HepG2 (cell line): ENCODE results near the gene ARTN. TPM values are rescaled to one million over a fixed set of nuclear protein-coding genes. Genes with fewer than 3 reads are reported as not detected.

ENCODE experiments used
- ARNTL ChIP-seq: sonication (generic); formaldehyde crosslinking; IDR thresholded peaks from 2 replicates; pipeline ENCODE4 v1.4.0; 2020; ENCODE audit warnings: mild to moderate bottlenecking, missing genetic modification reagents
- CCDC6 ChIP-seq: sonication (generic); formaldehyde crosslinking; IDR thresholded peaks from 2 replicates; pipeline ENCODE4 v1.8.1; 2022; ENCODE audit warnings: mild to moderate bottlenecking, missing genetic modification reagents, moderate library complexity
- KLF13 ChIP-seq: sonication (generic); formaldehyde crosslinking; IDR thresholded peaks from 2 replicates; pipeline ENCODE4 v1.4.0; 2020; ENCODE audit warnings: mild to moderate bottlenecking, missing genetic modification reagents
- PAX8 ChIP-seq: sonication (generic); formaldehyde crosslinking; IDR thresholded peaks from 2 replicates; pipeline ENCODE4 v1.8.0; 2022; ENCODE audit warnings: mild to moderate bottlenecking, missing genetic modification reagents, borderline replicate concordance
- RBM39 ChIP-seq: fragments of 200-400 bp; formaldehyde crosslinking; IDR thresholded peaks from one replicate; pipeline ENCODE4 v1.6.1; 2018; ENCODE audit warnings: antibody characterized with exemption, mild to moderate bottlenecking, low read depth, low read length; ENCODE audit not compliant: poor library complexity, severe bottlenecking
- SATB2 ChIP-seq: sonication (generic); formaldehyde crosslinking; IDR thresholded peaks from 2 replicates; pipeline ENCODE4 v1.5.0; 2020; ENCODE audit warnings: missing genetic modification reagents
- SIX4 ChIP-seq: sonication (generic); formaldehyde crosslinking; IDR thresholded peaks from 2 replicates; pipeline ENCODE4 v1.4.0; 2020; ENCODE audit warnings: missing genetic modification reagents
- SRY ChIP-seq: sonication (generic); formaldehyde crosslinking; IDR thresholded peaks from 2 replicates; pipeline ENCODE4 v1.8.0; 2022; ENCODE audit warnings: mild to moderate bottlenecking, missing genetic modification reagents
- TRIM24 ChIP-seq: sonication (generic); formaldehyde crosslinking; IDR thresholded peaks from 2 replicates; pipeline ENCODE4 v1.8.0; 2022; ENCODE audit warnings: mild to moderate bottlenecking, missing genetic modification reagents
- ZNF251 ChIP-seq: sonication (generic); formaldehyde crosslinking; IDR thresholded peaks from 2 replicates; pipeline ENCODE4 v1.9.0; 2021; ENCODE audit warnings: mild to moderate bottlenecking, missing genetic modification reagents
- ZNF709 ChIP-seq: sonication (generic); formaldehyde crosslinking; IDR thresholded peaks from 2 replicates; pipeline ENCODE4 v1.5.0; 2020; ENCODE audit warnings: mild to moderate bottlenecking, missing genetic modification reagents
- ZSCAN21 ChIP-seq: sonication (generic); formaldehyde crosslinking; IDR thresholded peaks from 2 replicates; pipeline ENCODE4 v1.8.0; 2022; ENCODE audit warnings: mild to moderate bottlenecking, missing genetic modification reagents, moderate library complexity, borderline replicate concordance
- polyA plus RNA-seq, 8 experiments: library from polyadenylated mRNA; depleted of rRNA in 3 of 8; stranded (reverse) in 7 of 8; unstranded in 1 of 8; fragments of >200 nt; fragmentation: Illumina TruSeq in 4 of 8; extraction: Trizol in 4 of 8; gene quantifications; 2 replicates each; pipeline versions ENCODE4 v1.2.1 to v1.2.3, GENCODE V29; 2011 to 2016; ENCODE audit warnings: low read depth in 4 of 8, missing spikeins in 1 of 8, mixed read lengths in 1 of 8; ENCODE audit not compliant: insufficient read depth in 1 of 8
- total RNA-seq, 5 experiments: library from RNA; depleted of rRNA; stranded (reverse); fragments of >200 nt; fragmentation: Illumina TruSeq; extraction: Trizol; gene quantifications; 2 replicates each; pipeline ENCODE4 v1.2.3, GENCODE V29; 2016; ENCODE audit warnings: low read depth in 1 of 5
- TF ChIP-seq, protein P1 (sequence below): sonication (generic); formaldehyde crosslinking; IDR thresholded peaks from 2 replicates; pipeline ENCODE4 v1.5.1; 2020; ENCODE audit warnings: mild to moderate bottlenecking, missing genetic modification reagents, moderate library complexity
- TF ChIP-seq, protein P2 (sequence below): sonication (generic); formaldehyde crosslinking; IDR thresholded peaks from 2 replicates; pipeline ENCODE4 v1.8.1; 2022; ENCODE audit warnings: low read depth, mild to moderate bottlenecking, missing genetic modification reagents
- TF ChIP-seq, protein P3 (sequence below): sonication (generic); formaldehyde crosslinking; IDR thresholded peaks from 2 replicates; pipeline ENCODE4 v1.4.0; 2020; ENCODE audit warnings: missing genetic modification reagents
- TF ChIP-seq, protein P4 (sequence below): sonication (generic); formaldehyde crosslinking; IDR thresholded peaks from 2 replicates; pipeline ENCODE4 v1.5.0; 2020; ENCODE audit warnings: mild to moderate bottlenecking, missing genetic modification reagents, moderate library complexity
- TF ChIP-seq, protein P5 (sequence below): sonication (generic); formaldehyde crosslinking; IDR thresholded peaks from 2 replicates; pipeline ENCODE4 v1.4.0; 2020; ENCODE audit warnings: missing genetic modification reagents
- TF ChIP-seq, protein P6 (sequence below): sonication (generic); formaldehyde crosslinking; IDR thresholded peaks from 2 replicates; pipeline ENCODE4 v1.4.0; 2020; ENCODE audit warnings: mild to moderate bottlenecking, missing genetic modification reagents

ARTN gene
- total and polyA plus RNA-seq, 2 of the 13 experiments (the other 11 are each of a cell fraction or from before 2014, with no cell fraction given), result 0.11 to 0.62 TPM

DNA sequence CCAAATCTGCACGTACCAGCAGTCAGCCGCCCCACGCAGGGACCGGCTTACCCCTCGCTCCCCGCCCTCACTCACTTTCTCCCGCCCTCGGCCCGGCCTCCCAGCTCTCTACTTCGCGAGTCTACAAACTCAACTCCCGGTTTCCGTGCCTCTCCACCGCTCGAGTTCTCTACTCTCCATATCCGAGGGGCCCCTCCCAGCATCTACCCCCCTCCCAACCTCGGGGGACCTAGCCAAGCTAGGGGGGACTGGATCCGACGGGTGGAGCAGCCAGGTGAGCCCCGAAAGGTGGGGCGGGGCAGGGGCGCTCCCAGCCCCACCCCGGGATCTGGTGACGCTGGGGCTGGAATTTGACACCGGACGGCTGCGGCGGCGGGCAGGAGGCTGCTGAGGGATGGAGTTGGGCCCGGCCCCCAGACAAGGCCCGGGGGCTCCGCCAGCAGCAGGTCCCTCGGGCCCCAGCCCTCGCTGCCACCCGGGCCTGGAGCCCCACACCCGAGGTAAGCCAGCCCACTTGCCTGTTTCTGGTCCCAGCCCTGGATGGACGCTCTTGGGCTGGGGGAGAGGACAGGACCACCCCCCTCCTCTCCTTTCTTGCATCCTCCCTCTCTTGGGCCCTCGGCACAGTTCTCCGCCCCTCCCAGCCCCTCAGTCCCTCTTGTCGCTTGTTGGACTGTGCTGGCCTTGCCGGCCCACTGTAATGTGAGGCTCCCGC lies at the start of gene ARTN (continued):
- TF ChIP-seq, protein P1, sequence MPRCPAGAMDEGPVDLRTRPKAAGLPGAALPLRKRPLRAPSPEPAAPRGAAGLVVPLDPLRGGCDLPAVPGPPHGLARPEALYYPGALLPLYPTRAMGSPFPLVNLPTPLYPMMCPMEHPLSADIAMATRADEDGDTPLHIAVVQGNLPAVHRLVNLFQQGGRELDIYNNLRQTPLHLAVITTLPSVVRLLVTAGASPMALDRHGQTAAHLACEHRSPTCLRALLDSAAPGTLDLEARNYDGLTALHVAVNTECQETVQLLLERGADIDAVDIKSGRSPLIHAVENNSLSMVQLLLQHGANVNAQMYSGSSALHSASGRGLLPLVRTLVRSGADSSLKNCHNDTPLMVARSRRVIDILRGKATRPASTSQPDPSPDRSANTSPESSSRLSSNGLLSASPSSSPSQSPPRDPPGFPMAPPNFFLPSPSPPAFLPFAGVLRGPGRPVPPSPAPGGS (CRISPR knock-in tag), result 0 out of 2 replicates have a peak, but pooled peaks have one; percentile 14
- TF ChIP-seq, protein P2, sequence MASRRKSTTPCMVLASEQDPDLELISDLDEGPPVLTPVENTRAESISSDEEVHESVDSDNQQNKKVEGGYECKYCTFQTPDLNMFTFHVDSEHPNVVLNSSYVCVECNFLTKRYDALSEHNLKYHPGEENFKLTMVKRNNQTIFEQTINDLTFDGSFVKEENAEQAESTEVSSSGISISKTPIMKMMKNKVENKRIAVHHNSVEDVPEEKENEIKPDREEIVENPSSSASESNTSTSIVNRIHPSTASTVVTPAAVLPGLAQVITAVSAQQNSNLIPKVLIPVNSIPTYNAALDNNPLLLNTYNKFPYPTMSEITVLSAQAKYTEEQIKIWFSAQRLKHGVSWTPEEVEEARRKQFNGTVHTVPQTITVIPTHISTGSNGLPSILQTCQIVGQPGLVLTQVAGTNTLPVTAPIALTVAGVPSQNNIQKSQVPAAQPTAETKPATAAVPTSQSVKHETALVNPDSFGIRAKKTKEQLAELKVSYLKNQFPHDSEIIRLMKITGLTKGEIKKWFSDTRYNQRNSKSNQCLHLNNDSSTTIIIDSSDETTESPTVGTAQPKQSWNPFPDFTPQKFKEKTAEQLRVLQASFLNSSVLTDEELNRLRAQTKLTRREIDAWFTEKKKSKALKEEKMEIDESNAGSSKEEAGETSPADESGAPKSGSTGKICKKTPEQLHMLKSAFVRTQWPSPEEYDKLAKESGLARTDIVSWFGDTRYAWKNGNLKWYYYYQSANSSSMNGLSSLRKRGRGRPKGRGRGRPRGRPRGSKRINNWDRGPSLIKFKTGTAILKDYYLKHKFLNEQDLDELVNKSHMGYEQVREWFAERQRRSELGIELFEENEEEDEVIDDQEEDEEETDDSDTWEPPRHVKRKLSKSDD, result no peak
- TF ChIP-seq, protein P3, sequence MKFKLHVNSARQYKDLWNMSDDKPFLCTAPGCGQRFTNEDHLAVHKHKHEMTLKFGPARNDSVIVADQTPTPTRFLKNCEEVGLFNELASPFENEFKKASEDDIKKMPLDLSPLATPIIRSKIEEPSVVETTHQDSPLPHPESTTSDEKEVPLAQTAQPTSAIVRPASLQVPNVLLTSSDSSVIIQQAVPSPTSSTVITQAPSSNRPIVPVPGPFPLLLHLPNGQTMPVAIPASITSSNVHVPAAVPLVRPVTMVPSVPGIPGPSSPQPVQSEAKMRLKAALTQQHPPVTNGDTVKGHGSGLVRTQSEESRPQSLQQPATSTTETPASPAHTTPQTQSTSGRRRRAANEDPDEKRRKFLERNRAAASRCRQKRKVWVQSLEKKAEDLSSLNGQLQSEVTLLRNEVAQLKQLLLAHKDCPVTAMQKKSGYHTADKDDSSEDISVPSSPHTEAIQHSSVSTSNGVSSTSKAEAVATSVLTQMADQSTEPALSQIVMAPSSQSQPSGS (CRISPR knock-in tag), result no peak
- TF ChIP-seq, protein P4, sequence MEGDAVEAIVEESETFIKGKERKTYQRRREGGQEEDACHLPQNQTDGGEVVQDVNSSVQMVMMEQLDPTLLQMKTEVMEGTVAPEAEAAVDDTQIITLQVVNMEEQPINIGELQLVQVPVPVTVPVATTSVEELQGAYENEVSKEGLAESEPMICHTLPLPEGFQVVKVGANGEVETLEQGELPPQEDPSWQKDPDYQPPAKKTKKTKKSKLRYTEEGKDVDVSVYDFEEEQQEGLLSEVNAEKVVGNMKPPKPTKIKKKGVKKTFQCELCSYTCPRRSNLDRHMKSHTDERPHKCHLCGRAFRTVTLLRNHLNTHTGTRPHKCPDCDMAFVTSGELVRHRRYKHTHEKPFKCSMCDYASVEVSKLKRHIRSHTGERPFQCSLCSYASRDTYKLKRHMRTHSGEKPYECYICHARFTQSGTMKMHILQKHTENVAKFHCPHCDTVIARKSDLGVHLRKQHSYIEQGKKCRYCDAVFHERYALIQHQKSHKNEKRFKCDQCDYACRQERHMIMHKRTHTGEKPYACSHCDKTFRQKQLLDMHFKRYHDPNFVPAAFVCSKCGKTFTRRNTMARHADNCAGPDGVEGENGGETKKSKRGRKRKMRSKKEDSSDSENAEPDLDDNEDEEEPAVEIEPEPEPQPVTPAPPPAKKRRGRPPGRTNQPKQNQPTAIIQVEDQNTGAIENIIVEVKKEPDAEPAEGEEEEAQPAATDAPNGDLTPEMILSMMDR (CRISPR knock-in tag), result no peak
- TF ChIP-seq ZNF709 (CRISPR knock-in tag) (0 out of 2 replicates have a peak, but pooled peaks have one; percentile 37), SRY (CRISPR knock-in tag) (peak; percentile 27; the same call in 1 of the 2 replicates), KLF13 (CRISPR knock-in tag) (no peak), SATB2 (no peak), TRIM24 (no peak), ZNF251 (CRISPR knock-in tag) (no peak), ZSCAN21 (CRISPR knock-in tag) (peak; percentile 39; the same call in 1 of the 2 replicates), CCDC6 (no peak), SIX4 (CRISPR knock-in tag) (peak; percentile 78), RBM39 (peak; percentile 43), ARNTL (CRISPR knock-in tag) (no peak), PAX8 (CRISPR knock-in tag) (no peak)
- TF ChIP-seq, protein P5, sequence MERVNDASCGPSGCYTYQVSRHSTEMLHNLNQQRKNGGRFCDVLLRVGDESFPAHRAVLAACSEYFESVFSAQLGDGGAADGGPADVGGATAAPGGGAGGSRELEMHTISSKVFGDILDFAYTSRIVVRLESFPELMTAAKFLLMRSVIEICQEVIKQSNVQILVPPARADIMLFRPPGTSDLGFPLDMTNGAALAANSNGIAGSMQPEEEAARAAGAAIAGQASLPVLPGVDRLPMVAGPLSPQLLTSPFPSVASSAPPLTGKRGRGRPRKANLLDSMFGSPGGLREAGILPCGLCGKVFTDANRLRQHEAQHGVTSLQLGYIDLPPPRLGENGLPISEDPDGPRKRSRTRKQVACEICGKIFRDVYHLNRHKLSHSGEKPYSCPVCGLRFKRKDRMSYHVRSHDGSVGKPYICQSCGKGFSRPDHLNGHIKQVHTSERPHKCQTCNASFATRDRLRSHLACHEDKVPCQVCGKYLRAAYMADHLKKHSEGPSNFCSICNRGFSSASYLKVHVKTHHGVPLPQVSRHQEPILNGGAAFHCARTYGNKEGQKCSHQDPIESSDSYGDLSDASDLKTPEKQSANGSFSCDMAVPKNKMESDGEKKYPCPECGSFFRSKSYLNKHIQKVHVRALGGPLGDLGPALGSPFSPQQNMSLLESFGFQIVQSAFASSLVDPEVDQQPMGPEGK, result peak; percentile 44; the same call in 1 of the 2 replicates
- TF ChIP-seq, protein P6, sequence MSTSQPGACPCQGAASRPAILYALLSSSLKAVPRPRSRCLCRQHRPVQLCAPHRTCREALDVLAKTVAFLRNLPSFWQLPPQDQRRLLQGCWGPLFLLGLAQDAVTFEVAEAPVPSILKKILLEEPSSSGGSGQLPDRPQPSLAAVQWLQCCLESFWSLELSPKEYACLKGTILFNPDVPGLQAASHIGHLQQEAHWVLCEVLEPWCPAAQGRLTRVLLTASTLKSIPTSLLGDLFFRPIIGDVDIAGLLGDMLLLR (CRISPR knock-in tag), result no peak
